OCI-LY1 (cell line): ENCODE measurements around the gene DCLK1.

Experiments used
- H2AFZ ChIP-seq: fragments of 200-600 bp; sonication (generic), shearing (Covaris generic); 2 replicates; pipeline ENCODE4 v1.6.0; 2014; ENCODE audit warnings: antibody characterized with exemption, mild to moderate bottlenecking, low read length
- H3F3A ChIP-seq: fragments of 200-600 bp; sonication (generic), shearing (Covaris generic); 2 replicates; pipeline ENCODE4 v1.6.0; 2014; ENCODE audit warnings: mild to moderate bottlenecking, antibody characterized with exemption, low read length, moderate library complexity; ENCODE audit not compliant: insufficient read depth
- H3K27ac ChIP-seq: fragments of 200-600 bp; sonication (generic); 2 replicates; pipeline ENCODE4 v1.5.1; 2014; ENCODE audit warnings: low read length, mixed run types, mild to moderate bottlenecking, low read depth; ENCODE audit not compliant: poor library complexity, severe bottlenecking
- H3K27me3 ChIP-seq: fragments of 200-600 bp; sonication (generic); 2 replicates; pipeline ENCODE4 v1.6.0; 2014; ENCODE audit warnings: antibody characterized with exemption, mild to moderate bottlenecking, low read length, moderate library complexity; ENCODE audit not compliant: insufficient read depth
- H3K36me3 ChIP-seq: fragments of 200-600 bp; sonication (generic); 2 replicates; pipeline ENCODE4 v1.6.1; 2014; ENCODE audit warnings: mild to moderate bottlenecking, antibody characterized with exemption, low read length, moderate library complexity, mixed read lengths; ENCODE audit not compliant: insufficient read depth
- H3K4me1 ChIP-seq: fragments of 200-600 bp; sonication (generic); 2 replicates; pipeline ENCODE4 v1.5.1; 2014; ENCODE audit warnings: mild to moderate bottlenecking, low read length, moderate library complexity; ENCODE audit not compliant: insufficient read depth, severe bottlenecking
- H3K4me2 ChIP-seq: fragments of 200-600 bp; sonication (generic), shearing (Covaris generic); 2 replicates; pipeline ENCODE4 v1.6.1; 2014; ENCODE audit warnings: low read length
- H3K4me3 ChIP-seq: fragments of 200-600 bp; sonication (generic); 2 replicates; pipeline ENCODE4 v1.5.1; 2014; ENCODE audit warnings: low read length, low read depth, mild to moderate bottlenecking, mixed read lengths; ENCODE audit not compliant: poor library complexity, severe bottlenecking
- H3K79me2 ChIP-seq: fragments of 200-600 bp; shearing (Covaris generic); 2 replicates; pipeline ENCODE4 v1.6.1; 2016; ENCODE audit warnings: mixed run types, low read length, mixed read lengths; ENCODE audit not compliant: insufficient read depth
- H3K9ac ChIP-seq: fragments of 200-600 bp; sonication (generic), shearing (Covaris generic); 2 replicates; pipeline ENCODE4 v1.6.1; 2014; ENCODE audit warnings: mild to moderate bottlenecking, low read length, mixed read lengths
- H3K9me2 ChIP-seq: fragments of 200-600 bp; sonication (generic), shearing (Covaris generic); 2 replicates; pipeline ENCODE4 v1.6.1; 2014; ENCODE audit warnings: low read depth, mild to moderate bottlenecking, low read length, mixed read lengths
- H3K9me3 ChIP-seq: fragments of 200-600 bp; shearing (Covaris generic); 2 replicates; pipeline ENCODE4 v1.6.1; 2014; ENCODE audit warnings: low read length, mixed read lengths
- H4K20me1 ChIP-seq: fragments of 200-600 bp; sonication (generic), shearing (Covaris generic); 2 replicates; pipeline ENCODE4 v1.6.0; 2016; ENCODE audit warnings: mild to moderate bottlenecking, low read length; ENCODE audit not compliant: insufficient read depth
- CTCF ChIP-seq: fragments of 200-600 bp; sonication (generic), shearing (Covaris generic); IDR thresholded peaks from 2 replicates; pipeline ENCODE4 v1.5.1; 2017; ENCODE audit warnings: mild to moderate bottlenecking, antibody characterized with exemption, low read length, moderate library complexity, mixed read lengths
- EZH2 ChIP-seq: fragments of 200-600 bp; sonication (generic), shearing (Covaris generic); IDR thresholded peaks from 2 replicates; pipeline ENCODE4 v1.8.0; 2017; ENCODE audit warnings: borderline replicate concordance, mixed run types, mild to moderate bottlenecking, antibody characterized with exemption, low read length, moderate library complexity, mixed read lengths

The DCLK1 gene

GRCh38 chr13:35965226-35965927 lies 165.8 kb downstream of the DCLK1 start:
- no peaks in the 10 kb centered on the region for H4K20me1 ChIP-seq
- H3K27ac ChIP-seq: no peak overlapping the region
- H3K27me3 ChIP-seq: no peaks in the 10 kb centered on the region
- H3F3A ChIP-seq: no peaks in the 10 kb centered on the region
- H3K4me1 ChIP-seq: no peaks in the 10 kb centered on the region
- H3K36me3 ChIP-seq: no peaks in the 10 kb centered on the region
- H3K4me2 ChIP-seq: no peak overlapping the region
- no peak overlapping the region for H3K9ac ChIP-seq
- H3K9me2 ChIP-seq: no peaks in the 10 kb centered on the region
- no peak overlapping the region for H3K4me3 ChIP-seq
- H3K79me2 ChIP-seq: no peaks in the 10 kb centered on the region
- no peak overlapping the region for H2AFZ ChIP-seq
- TF ChIP-seq CTCF (no peak), EZH2 (no peak)
- H3K9me3 ChIP-seq: no peaks in the 10 kb centered on the region

GRCh38 chr13:35964863-35965180 lies 166.4 kb downstream of the DCLK1 start:
- no peak overlapping the region for H3K27ac ChIP-seq
- no peaks in the 10 kb centered on the region for H3K36me3 ChIP-seq
- H3K4me1 ChIP-seq: no peaks in the 10 kb centered on the region
- H3K4me3 ChIP-seq: no peak overlapping the region
- H4K20me1 ChIP-seq: no peaks in the 10 kb centered on the region
- no peaks in the 10 kb centered on the region for H3K27me3 ChIP-seq
- H3K79me2 ChIP-seq: no peaks in the 10 kb centered on the region
- no peaks in the 10 kb centered on the region for H3K9me3 ChIP-seq
- H2AFZ ChIP-seq: no peak overlapping the region
- no peaks in the 10 kb centered on the region for H3F3A ChIP-seq
- TF ChIP-seq EZH2: no peak
- no peak for TF ChIP-seq CTCF
- H3K9ac ChIP-seq: no peak overlapping the region
- no peaks in the 10 kb centered on the region for H3K9me2 ChIP-seq
- H3K4me2 ChIP-seq: no peak overlapping the region

DNA sequence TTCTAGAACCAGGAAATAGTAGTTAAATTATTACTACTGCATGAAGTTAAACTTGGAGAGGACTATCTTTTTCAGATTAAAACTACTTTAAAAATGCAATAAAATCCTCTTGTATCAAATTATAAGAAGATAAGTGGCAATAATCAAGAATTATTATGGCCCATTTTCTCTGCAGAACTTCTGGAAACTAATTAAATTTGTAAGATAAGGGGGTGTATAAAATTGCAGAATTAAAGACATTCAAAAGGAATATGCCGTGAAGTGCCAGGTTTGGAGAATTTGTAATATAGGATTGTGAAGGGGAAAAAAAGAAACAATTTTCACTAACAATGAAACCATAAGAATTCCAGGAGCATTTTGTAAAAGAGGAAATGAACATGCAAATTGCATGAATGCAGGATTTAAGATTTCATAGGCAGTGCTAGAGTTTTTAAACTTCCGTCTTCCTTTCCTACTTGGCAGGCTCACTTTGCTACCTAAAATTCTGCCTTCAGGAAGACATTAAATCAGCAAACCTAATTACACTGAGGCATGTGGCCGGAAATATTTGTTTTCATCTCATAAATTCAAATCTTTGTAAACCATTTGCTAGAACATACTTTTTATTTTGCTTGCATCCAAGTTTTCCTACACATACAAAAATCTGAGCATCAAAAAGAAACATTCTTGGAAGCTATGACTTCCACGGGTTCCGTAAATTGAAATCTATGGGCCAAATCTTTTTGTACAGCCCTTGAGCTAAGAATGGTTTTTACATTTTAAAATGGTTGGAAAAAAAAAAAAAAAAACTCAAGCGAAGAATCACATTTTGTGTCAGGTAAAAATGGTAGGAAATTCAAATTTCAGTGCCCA lies 166.9 kb downstream of the DCLK1 start:
- TF ChIP-seq CTCF: no peak
- no peak for TF ChIP-seq EZH2
- no peak overlapping the region for H2AFZ ChIP-seq
- H3K36me3 ChIP-seq: no peaks in the 10 kb centered on the region
- no peaks in the 10 kb centered on the region for H3K4me1 ChIP-seq
- H3K79me2 ChIP-seq: no peaks in the 10 kb centered on the region
- no peak overlapping the region for H3K4me3 ChIP-seq
- H3K9me2 ChIP-seq: no peaks in the 10 kb centered on the region
- H3K9me3 ChIP-seq: no peaks in the 10 kb centered on the region
- H3K9ac ChIP-seq: no peak overlapping the region
- no peaks in the 10 kb centered on the region for H3F3A ChIP-seq
- no peak overlapping the region for H3K27ac ChIP-seq
- no peaks in the 10 kb centered on the region for H3K27me3 ChIP-seq
- no peaks in the 10 kb centered on the region for H4K20me1 ChIP-seq
- no peak overlapping the region for H3K4me2 ChIP-seq
